Retina (tissue), 1 donor: ENCODE results near the gene ADIPOR1.
"Not testable (repeated sequence)": the region's sequence is repeated elsewhere in the genome, so short reads cannot be mapped to it uniquely, and the experiment has no call there.

Experiments used
- DNase-seq: peaks from one replicate; pipeline ENCODE4 v3.0.0-alpha.2; 2016

ADIPOR1 gene

GRCh38 chr1:202934755-202935154 lies 23.4 kb downstream of the ADIPOR1 start:
- DNase-seq: no peak

GRCh38 chr1:202932476-202932875 lies 25.6 kb downstream of the ADIPOR1 start:
- no peak for DNase-seq

GRCh38 chr1:202926581-202927491 lies 31.3 kb downstream of the ADIPOR1 start, which contains the start of gene KLHL12:
Gene KLHL12 (minus strand): TSS chr1:202927234. CDS start chr1:202925162, 2,072 bp downstream.
- DNase-seq: peak; percentile 99

- DNase-seq: no peak
These were observed 34.6 kb downstream of the ADIPOR1 start for GRCh38 chr1:202923533-202923932.

- DNase-seq: no peak
These were observed 38.5 kb downstream of the ADIPOR1 start for GRCh38 chr1:202919615-202920014.

- no peak for DNase-seq
These were observed 43.0 kb downstream of the ADIPOR1 start for GRCh38 chr1:202915146-202915545.

- not testable (repeated sequence) for DNase-seq
These were observed 45.6 kb downstream of the ADIPOR1 start for GRCh38 chr1:202912476-202912875.

GRCh38 chr1:202909494-202909893 lies 48.6 kb downstream of the ADIPOR1 start:
- no peak for DNase-seq

GRCh38 chr1:202908998-202909397 lies 49.1 kb downstream of the ADIPOR1 start:
- no peak for DNase-seq

GRCh38 chr1:202905331-202905730 lies 52.8 kb downstream of the ADIPOR1 start:
- no peak for DNase-seq

- DNase-seq: not testable (repeated sequence)
These were observed 54.3 kb downstream of the ADIPOR1 start for GRCh38 chr1:202903808-202904207.

- no peak for DNase-seq
These were observed 56.6 kb downstream of the ADIPOR1 start for GRCh38 chr1:202901555-202901954.

- no peak for DNase-seq
These were observed 65.6 kb downstream of the ADIPOR1 start for GRCh38 chr1:202892501-202892900.
